Lower leg skin (tissue), 3 donors: ENCODE data around the gene BUB3.

ENCODE experiments used
- CTCF ChIP-seq, 3 donors: fragments of 450-650 bp; IDR thresholded peaks; one replicate each; pipeline ENCODE4 v1.5.1; 2016; ENCODE audit warnings: antibody characterized with exemption in 3 of 3, mild to moderate bottlenecking in 3 of 3, moderate library complexity in 2 of 3
- POLR2A ChIP-seq, 2 donors: fragments of 450-650 bp; IDR thresholded peaks; one replicate each; pipeline ENCODE4 v1.6.1; 2016 to 2017; ENCODE audit warnings: antibody characterized with exemption in 2 of 2, mild to moderate bottlenecking in 1 of 2, moderate library complexity in 1 of 2

- no peak for TF ChIP-seq CTCF (IDR thresholded peaks at IDR 0.05)
- TF ChIP-seq POLR2A (IDR thresholded peaks at IDR 0.05), result no peak
Observed at GRCh38 chr10:123175389-123176387, 21.5 kb downstream of the BUB3 start.
